Sigmoid colon (tissue), 4 donors: ENCODE data around the gene STAT5B.

Experiments
- CTCF ChIP-seq, 4 experiments: fragments of 450-650 bp in 3 of 4; fragments of 200-600 bp in 1 of 4; IDR thresholded peaks; one replicate each; pipeline ENCODE4 v1.5.1; 2016 to 2019; ENCODE audit warnings: antibody characterized with exemption in 4 of 4, mild to moderate bottlenecking in 3 of 4, moderate library complexity in 2 of 4
- EP300 ChIP-seq, 4 donors: sonication (generic); formaldehyde crosslinking; IDR thresholded peaks; one replicate each; pipeline ENCODE4 v1.6.1; 2017; ENCODE audit warnings: antibody characterized with exemption in 4 of 4
- POLR2A ChIP-seq, 2 donors: fragments of 450-650 bp; IDR thresholded peaks; one replicate each; pipeline ENCODE4 v1.6.1; 2016; ENCODE audit warnings: antibody characterized with exemption in 2 of 2, mild to moderate bottlenecking in 2 of 2, moderate library complexity in 2 of 2
- POLR2AphosphoS5 ChIP-seq, 4 donors: sonication (generic); formaldehyde crosslinking; IDR thresholded peaks; one replicate each; pipeline ENCODE4 v1.6.1; 2017; ENCODE audit warnings: antibody characterized with exemption in 4 of 4

GRCh38 chr17:42243493-42243982, 32.7 kb downstream of the STAT5B start:
- no peak for TF ChIP-seq POLR2A (IDR thresholded peaks at IDR 0.05)
- no peak for TF ChIP-seq POLR2AphosphoS5 (IDR thresholded peaks at IDR 0.05)
- no peak for TF ChIP-seq CTCF (IDR thresholded peaks at IDR 0.05)
- TF ChIP-seq EP300 (IDR thresholded peaks at IDR 0.05), result no peak
